ENCODE results near the gene MOGAT3.

Gene MOGAT3

DNA sequence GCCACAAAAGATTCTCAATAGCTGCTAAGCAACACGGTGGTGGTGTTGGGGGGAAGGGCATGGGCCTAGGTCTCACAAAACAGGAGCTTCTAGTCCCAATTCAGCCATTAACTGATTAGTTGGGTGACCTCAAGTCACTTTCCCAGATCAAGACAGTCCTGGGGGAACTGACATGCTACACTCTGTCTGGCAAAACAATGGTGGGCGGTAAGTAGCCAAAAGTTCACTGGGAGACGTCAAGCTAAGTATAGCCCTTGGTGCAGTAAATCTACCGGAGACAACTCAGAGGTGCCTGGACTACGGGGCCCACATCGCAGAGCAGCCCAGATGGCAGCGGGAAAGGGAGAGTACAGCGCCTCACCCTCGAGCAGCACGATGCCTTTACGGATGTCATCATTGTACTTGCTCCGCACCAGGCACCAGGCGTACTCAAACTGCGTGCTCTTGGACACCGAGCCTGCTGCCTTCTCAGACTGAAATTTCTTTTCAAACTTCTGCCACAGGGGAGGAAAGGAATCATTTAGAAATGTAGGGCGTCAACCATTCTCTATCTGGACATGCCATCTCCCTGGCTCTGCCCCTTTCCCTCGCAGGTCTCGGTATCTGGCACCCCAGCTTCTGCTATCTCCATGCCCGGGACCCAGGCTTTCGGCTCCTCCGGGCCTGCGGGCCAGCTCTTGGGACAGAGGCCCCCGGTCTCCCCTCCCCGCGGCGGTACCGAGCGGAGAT is 43.0 kb upstream of the MOGAT3 start:
- Histone ChIP-seq H3K27ac (peak overlapping the region; percentile 92), H3K27me3 (replicated peaks) (no peaks in the 10 kb centered on the region), H3K36me3 (replicated peaks) (peaks cover 19% of the 10 kb centered on the region), H3K4me3 (ENCODE audit: low read depth, low read length) (peak overlapping the region; percentile 69)
- in situ Hi-C loops (cut with HindIII; ENCODE audit: low pct_ligation_motif_present, low sequenced_read_pairs), result no loop called here
- peak; percentile 29 for DNase-seq
- TF ChIP-seq, protein P1, sequence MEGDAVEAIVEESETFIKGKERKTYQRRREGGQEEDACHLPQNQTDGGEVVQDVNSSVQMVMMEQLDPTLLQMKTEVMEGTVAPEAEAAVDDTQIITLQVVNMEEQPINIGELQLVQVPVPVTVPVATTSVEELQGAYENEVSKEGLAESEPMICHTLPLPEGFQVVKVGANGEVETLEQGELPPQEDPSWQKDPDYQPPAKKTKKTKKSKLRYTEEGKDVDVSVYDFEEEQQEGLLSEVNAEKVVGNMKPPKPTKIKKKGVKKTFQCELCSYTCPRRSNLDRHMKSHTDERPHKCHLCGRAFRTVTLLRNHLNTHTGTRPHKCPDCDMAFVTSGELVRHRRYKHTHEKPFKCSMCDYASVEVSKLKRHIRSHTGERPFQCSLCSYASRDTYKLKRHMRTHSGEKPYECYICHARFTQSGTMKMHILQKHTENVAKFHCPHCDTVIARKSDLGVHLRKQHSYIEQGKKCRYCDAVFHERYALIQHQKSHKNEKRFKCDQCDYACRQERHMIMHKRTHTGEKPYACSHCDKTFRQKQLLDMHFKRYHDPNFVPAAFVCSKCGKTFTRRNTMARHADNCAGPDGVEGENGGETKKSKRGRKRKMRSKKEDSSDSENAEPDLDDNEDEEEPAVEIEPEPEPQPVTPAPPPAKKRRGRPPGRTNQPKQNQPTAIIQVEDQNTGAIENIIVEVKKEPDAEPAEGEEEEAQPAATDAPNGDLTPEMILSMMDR (IDR thresholded peaks at IDR 0.05; ENCODE audit: low read depth, low read length, missing control alignments), result no peak

DNA sequence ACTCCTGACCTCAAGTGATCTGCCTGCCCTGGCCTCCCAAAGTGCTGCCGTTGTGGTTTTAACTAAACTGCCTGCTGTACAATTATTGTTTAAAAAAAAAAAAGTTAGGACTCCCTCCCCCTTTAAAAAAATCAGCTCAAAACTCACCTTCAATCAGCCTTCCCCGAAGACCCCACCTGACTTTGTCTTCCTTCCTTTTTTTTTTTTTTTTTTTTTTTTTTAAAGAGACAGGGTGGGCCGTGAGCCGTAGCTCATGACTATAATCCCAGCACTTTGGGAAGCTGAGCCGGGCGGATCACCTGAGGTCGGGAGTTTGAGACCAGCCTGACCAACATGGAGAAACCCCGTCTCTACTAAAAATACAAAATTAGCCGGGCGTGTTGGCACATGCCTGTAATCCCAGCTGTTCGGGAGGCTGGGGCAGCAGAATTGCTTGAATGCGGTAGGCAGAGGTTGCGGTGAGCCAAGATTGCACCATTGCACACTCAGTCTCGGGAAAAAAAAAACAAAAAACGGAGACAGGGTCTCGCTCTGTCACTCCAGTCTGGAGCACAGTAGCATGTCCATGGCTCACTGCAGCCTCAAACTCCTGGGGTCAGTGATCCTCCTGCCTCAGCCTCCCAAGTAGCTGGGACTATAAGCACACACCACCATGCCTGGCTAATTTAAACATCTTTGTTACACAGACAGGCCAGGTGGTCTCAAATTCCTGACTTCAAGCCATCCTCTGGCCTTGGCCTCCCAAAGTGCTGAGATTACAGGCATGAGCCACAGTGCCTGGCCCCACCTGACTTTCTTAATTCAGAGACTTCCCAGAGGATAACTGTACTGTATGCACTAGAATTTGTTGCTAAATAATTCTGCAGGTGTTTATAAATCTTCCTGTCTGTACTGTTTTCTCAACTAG is 40.9 kb upstream of the MOGAT3 start:
- H3K27ac ChIP-seq, result no peak overlapping the region
- no peak for DNase-seq
- peaks cover 32% of the 10 kb centered on the region for H3K36me3 ChIP-seq (replicated peaks)
- H3K4me3 ChIP-seq (ENCODE audit: low read depth, low read length), result no peak overlapping the region
- H3K27me3 ChIP-seq (replicated peaks), result no peaks in the 10 kb centered on the region
- TF ChIP-seq, protein P1 (IDR thresholded peaks at IDR 0.05; ENCODE audit: low read depth, low read length, missing control alignments), result no peak
- in situ Hi-C loops (cut with HindIII; ENCODE audit: low pct_ligation_motif_present, low sequenced_read_pairs), result no loop called here

DNA sequence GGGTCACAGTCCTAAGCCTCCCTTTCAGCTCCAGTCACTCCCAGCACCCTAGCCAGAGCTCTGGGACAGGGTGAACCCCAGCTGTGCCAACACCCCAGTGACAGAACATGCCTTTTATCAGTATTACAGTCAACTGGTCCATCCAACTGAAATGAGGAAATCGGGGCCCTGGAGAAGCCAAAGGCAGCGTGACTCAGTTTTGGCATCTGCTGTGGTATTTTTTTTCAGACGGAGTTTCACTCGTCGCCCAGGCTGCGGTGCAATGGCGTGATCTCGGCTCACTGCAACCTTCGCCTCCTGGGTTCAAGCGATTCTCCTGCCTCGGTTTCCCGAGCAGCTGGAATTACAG is 40.2 kb upstream of the MOGAT3 start:
- Histone ChIP-seq H3K4me3 (ENCODE audit: low read depth, low read length) (no peak overlapping the region), H3K27me3 (replicated peaks) (no peaks in the 10 kb centered on the region), H3K36me3 (replicated peaks) (peaks cover 32% of the 10 kb centered on the region), H3K27ac (no peak overlapping the region)
- in situ Hi-C loops (cut with HindIII; ENCODE audit: low pct_ligation_motif_present, low sequenced_read_pairs), result no loop called here
- TF ChIP-seq, protein P1 (IDR thresholded peaks at IDR 0.05; ENCODE audit: low read depth, low read length, missing control alignments), result no peak
- no peak for DNase-seq

DNA sequence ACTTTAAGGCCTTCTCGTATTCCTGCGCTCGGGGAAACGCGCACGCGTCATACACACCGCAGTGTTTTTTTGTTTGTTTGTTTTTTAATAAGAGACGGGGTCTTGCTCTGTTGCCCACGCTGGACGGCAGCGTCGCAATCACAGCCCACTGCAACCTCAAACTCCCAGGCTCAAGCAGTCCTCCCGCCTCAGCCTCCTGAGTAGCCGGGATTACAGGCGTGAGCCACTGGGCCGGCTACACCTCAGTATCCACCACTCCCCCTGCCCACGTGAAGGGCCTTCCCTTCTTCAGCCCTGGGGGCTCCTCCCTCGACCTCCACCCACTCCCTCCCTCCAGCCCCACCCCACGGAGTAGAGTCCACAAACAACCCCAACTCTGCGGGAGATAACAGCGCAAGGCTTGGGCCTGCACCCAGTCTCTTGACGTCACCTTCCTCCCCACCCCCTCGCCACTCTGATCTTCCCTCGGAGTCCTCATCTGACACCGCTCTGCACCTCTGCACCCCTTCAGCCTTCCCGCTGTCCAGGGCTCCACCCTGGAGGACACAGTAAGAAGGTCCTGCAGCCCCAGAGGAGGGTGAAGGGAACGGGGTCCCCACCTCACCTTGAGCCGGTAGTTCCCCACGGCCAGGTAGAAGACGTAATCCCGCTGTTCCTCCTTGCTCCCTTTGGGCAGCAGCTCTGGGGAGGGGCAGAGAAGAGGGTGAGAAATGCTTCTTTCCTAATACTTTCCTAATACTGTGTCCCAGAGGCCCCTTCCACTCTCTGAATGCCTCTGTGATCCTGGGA is 39.6 kb upstream of the MOGAT3 start:
- Histone ChIP-seq H3K4me3 (ENCODE audit: low read depth, low read length) (no peak overlapping the region), H3K27me3 (replicated peaks) (no peaks in the 10 kb centered on the region), H3K27ac (no peak overlapping the region), H3K36me3 (replicated peaks) (peaks cover 32% of the 10 kb centered on the region)
- TF ChIP-seq, protein P1 (IDR thresholded peaks at IDR 0.05; ENCODE audit: low read depth, low read length, missing control alignments), result no peak
- no peak for DNase-seq
- in situ Hi-C loops (cut with HindIII; ENCODE audit: low pct_ligation_motif_present, low sequenced_read_pairs), result no loop called here

DNA sequence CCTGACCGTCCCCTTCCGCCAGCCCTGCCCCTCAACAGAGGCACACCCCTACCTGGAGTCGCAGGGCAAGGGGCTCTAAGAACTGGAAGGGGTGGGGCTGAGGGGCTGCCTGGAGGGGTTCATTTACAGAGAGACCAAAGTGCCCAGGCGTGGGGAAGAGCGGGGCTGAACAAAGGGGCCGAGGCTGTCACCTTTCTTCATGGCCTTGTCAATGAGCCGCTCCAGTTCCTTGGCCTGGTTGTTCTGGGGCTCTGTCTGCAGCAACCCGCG is 39.0 kb upstream of the MOGAT3 start:
- Histone ChIP-seq H3K36me3 (replicated peaks) (peaks cover 32% of the 10 kb centered on the region), H3K4me3 (ENCODE audit: low read depth, low read length) (no peak overlapping the region), H3K27ac (no peak overlapping the region), H3K27me3 (replicated peaks) (no peaks in the 10 kb centered on the region)
- no peak for DNase-seq
- TF ChIP-seq, protein P1 (IDR thresholded peaks at IDR 0.05; ENCODE audit: low read depth, low read length, missing control alignments), result no peak
- in situ Hi-C loops (cut with HindIII; ENCODE audit: low pct_ligation_motif_present, low sequenced_read_pairs), result no loop called here

Measured in brain microvascular endothelial cell (primary cell).